OCI-LY1 (cell line): ENCODE results near the gene TRPM2.

Source experiments
- CTCF ChIP-seq: fragments of 200-600 bp; sonication (generic), shearing (Covaris generic); IDR thresholded peaks from 2 replicates; pipeline ENCODE4 v1.5.1; 2017; ENCODE audit warnings: mild to moderate bottlenecking, antibody characterized with exemption, low read length, moderate library complexity, mixed read lengths
- EZH2 ChIP-seq: fragments of 200-600 bp; sonication (generic), shearing (Covaris generic); IDR thresholded peaks from 2 replicates; pipeline ENCODE4 v1.8.0; 2017; ENCODE audit warnings: borderline replicate concordance, mixed run types, mild to moderate bottlenecking, antibody characterized with exemption, low read length, moderate library complexity, mixed read lengths

- TF ChIP-seq CTCF (no peak), EZH2 (no peak)
Measured at GRCh38 chr21:44461005-44461404, 107.6 kb downstream of the TRPM2 start.
